GM23248 (cell line): Measurements from ENCODE around the gene GOLGA7B.

Experiments used
- EZH2 ChIP-seq: fragments of 200-600 bp; sonication (generic); IDR thresholded peaks from 2 replicates; pipeline ENCODE4 v1.6.1; 2018; ENCODE audit warnings: antibody characterized with exemption, mild to moderate bottlenecking; ENCODE audit not compliant: insufficient read depth, poor library complexity, severe bottlenecking
- EZH2phosphoT487 ChIP-seq: fragments of 200-600 bp; sonication (generic); IDR thresholded peaks from 2 replicates; pipeline ENCODE4 v1.6.1; 2018; ENCODE audit warnings: antibody characterized with exemption, moderate library complexity, mild to moderate bottlenecking, low read depth; ENCODE audit not compliant: insufficient read depth

GRCh38 chr10:97813311-97813710 lies 36.3 kb upstream of the GOLGA7B start:
- no peak for TF ChIP-seq EZH2phosphoT487
- TF ChIP-seq EZH2 = no peak
